SK-N-SH (cell line): ENCODE results near the gene SMYD3. TPM values are rescaled to one million over a fixed set of nuclear protein-coding genes. Genes with fewer than 3 reads are reported as not detected.

Source experiments
- CTCF ChIA-PET: fragments of 300-600, 350-600 bp; formaldehyde crosslinking; extraction: SDS; loops from one replicate; lab custom pipeline; 2021; lab: Yijun Ruan, JAX
- POLR2A ChIA-PET: fragments of 350-600 bp; sonication (Branson Sonifier 250); formaldehyde crosslinking; extraction: SDS; loops from one replicate; lab custom pipeline; 2020; ENCODE audit warnings: antibody characterized with exemption, inconsistent platforms; lab: Yijun Ruan, JAX
- DNase-seq: peaks from one replicate; pipeline ENCODE4 v3.0.0; 2012
- H2AFZ ChIP-seq: fragments of 200-600 bp; sonication (generic); 2 replicates; pipeline ENCODE4 v1.8.1; 2016; ENCODE audit warnings: antibody characterized with exemption, mild to moderate bottlenecking, low read depth
- H3F3A ChIP-seq: fragments of 200-600 bp; sonication (generic); replicated peaks from 2 replicates; pipeline ENCODE3; 2016; ENCODE audit warnings: antibody characterized with exemption, mild to moderate bottlenecking; ENCODE audit not compliant: insufficient read depth
- H3K27ac ChIP-seq, 2 experiments: fragments of 200-500 bp in 1 of 2; fragments of 200-600 bp in 1 of 2; sonication (Bioruptor generic) in 1 of 2; sonication (generic), shearing (Covaris generic) in 1 of 2; 2 replicates each; pipeline versions ENCODE4 v1.5.1 to v1.6.1; 2014 to 2016; ENCODE audit warnings: low read depth in 2 of 2, inconsistent platforms in 1 of 2, low read length in 1 of 2, mild to moderate bottlenecking in 1 of 2, mixed read lengths in 1 of 2
- H3K27me3 ChIP-seq: fragments of 200-600 bp; sonication (generic), shearing (Covaris generic); 2 replicates; pipeline ENCODE4 v1.6.1; 2016; ENCODE audit warnings: mixed run types; ENCODE audit not compliant: insufficient read depth
- H3K36me3 ChIP-seq, 2 experiments: fragments of 200-500 bp in 1 of 2; fragments of 200-600 bp in 1 of 2; sonication (Bioruptor generic) in 1 of 2; sonication (generic) in 1 of 2; replicated peaks in 1 of 2; 2 replicates each; pipeline versions ENCODE3 to v1.5.1; 2014 to 2016; ENCODE audit warnings: low read length in 1 of 2, mild to moderate bottlenecking in 1 of 2; ENCODE audit not compliant: insufficient read depth in 2 of 2, control insufficient read depth in 1 of 2
- H3K4me1 ChIP-seq, 2 experiments: fragments of 200-500 bp in 1 of 2; fragments of 200-600 bp in 1 of 2; sonication (Bioruptor generic) in 1 of 2; sonication (generic), shearing (Covaris generic) in 1 of 2; 2 replicates each; pipeline versions ENCODE4 v1.5.1 to v1.6.1; 2014 to 2016; ENCODE audit warnings: low read depth in 1 of 2, low read length in 1 of 2, mixed run types in 1 of 2; ENCODE audit not compliant: insufficient read depth in 2 of 2, control insufficient read depth in 1 of 2
- H3K4me2 ChIP-seq: fragments of 200-600 bp; sonication (generic), shearing (Covaris generic); 2 replicates; pipeline ENCODE4 v1.6.1; 2017; ENCODE audit warnings: mixed run types
- H3K4me3 ChIP-seq, 2 experiments: fragments of 200-500 bp in 1 of 2; fragments of 200-600 bp in 1 of 2; sonication (Bioruptor generic) in 1 of 2; sonication (generic), shearing (Covaris generic) in 1 of 2; 2 replicates each; pipeline versions ENCODE4 v1.5.1 to v1.8.1; 2014 to 2016; ENCODE audit warnings: low read depth in 2 of 2, inconsistent platforms in 1 of 2, low read length in 1 of 2, mild to moderate bottlenecking in 1 of 2, mixed read lengths in 1 of 2, moderate library complexity in 1 of 2
- H3K79me2 ChIP-seq: fragments of 200-600 bp; sonication (generic); 2 replicates; pipeline ENCODE4 v1.8.1; 2017; ENCODE audit warnings: mild to moderate bottlenecking; ENCODE audit not compliant: insufficient read depth
- H3K9ac ChIP-seq: fragments of 200-600 bp; sonication (generic); 2 replicates; pipeline ENCODE4 v1.6.1; 2017; ENCODE audit warnings: mixed run types
- H3K9me2 ChIP-seq: fragments of 200-600 bp; sonication (generic); 2 replicates; pipeline ENCODE4 v1.6.1; 2017; ENCODE audit warnings: mixed run types
- H3K9me3 ChIP-seq: fragments of 200-600 bp; sonication (generic); 2 replicates; pipeline ENCODE4 v1.6.1; 2017; ENCODE audit warnings: mixed run types, mild to moderate bottlenecking, moderate library complexity
- H4K20me1 ChIP-seq: fragments of 200-600 bp; sonication (generic); 2 replicates; pipeline ENCODE4 v1.6.1; 2017; ENCODE audit warnings: mild to moderate bottlenecking, mixed run types; ENCODE audit not compliant: insufficient read depth
- EP300 ChIP-seq, 2 experiments: IDR thresholded peaks; 2 replicates each; pipeline versions ENCODE4 v1.4.0 to v1.6.1; 2012; ENCODE audit warnings: borderline replicate concordance in 1 of 2, low read depth in 1 of 2, low read length in 1 of 2
- FOSL2 ChIP-seq: IDR thresholded peaks from 2 replicates; pipeline ENCODE4 v1.4.0; 2012; ENCODE audit warnings: low read depth, mild to moderate bottlenecking, moderate library complexity, borderline replicate concordance
- FOXM1 ChIP-seq: IDR thresholded peaks from 2 replicates; pipeline ENCODE4 v1.4.0; 2012; ENCODE audit warnings: low read depth, mild to moderate bottlenecking
- IRF3 ChIP-seq: fragments of 150-350 bp; IDR thresholded peaks from 2 replicates; pipeline ENCODE4 v1.6.1; 2016; ENCODE audit warnings: mild to moderate bottlenecking, low read depth, low read length
- JUND ChIP-seq: IDR thresholded peaks from 2 replicates; pipeline ENCODE4 v1.4.0; 2012
- MEF2A ChIP-seq: IDR thresholded peaks from 2 replicates; pipeline ENCODE4 v1.4.0; 2012; ENCODE audit warnings: low read depth, borderline replicate concordance
- MXI1 ChIP-seq: IDR thresholded peaks from 2 replicates; pipeline ENCODE4 v1.6.1; 2012; ENCODE audit warnings: mild to moderate bottlenecking, low read depth, low read length, improper control_type of control experiment
- NFIC ChIP-seq: IDR thresholded peaks from 2 replicates; pipeline ENCODE4 v1.4.0; 2012; ENCODE audit warnings: borderline replicate concordance
- PBX3 ChIP-seq: IDR thresholded peaks from 2 replicates; pipeline ENCODE4; 2012
- POLR2AphosphoS5 ChIP-seq: IDR thresholded peaks from 2 replicates; pipeline ENCODE4 v1.6.1; 2012; ENCODE audit warnings: low read depth, low read length
- RCOR1 ChIP-seq: fragments of 150-350 bp; IDR thresholded peaks from 2 replicates; pipeline ENCODE4 v1.6.1; 2017; ENCODE audit warnings: antibody characterized with exemption, low read length
- REST ChIP-seq: IDR thresholded peaks from 2 replicates; pipeline ENCODE4 v1.6.1; 2012; ENCODE audit warnings: mild to moderate bottlenecking, low read depth, low read length, moderate library complexity
- RXRA ChIP-seq: IDR thresholded peaks from 2 replicates; pipeline ENCODE4 v1.4.0; 2012; ENCODE audit warnings: low read depth, mild to moderate bottlenecking, borderline replicate concordance
- YY1 ChIP-seq: IDR thresholded peaks from 2 replicates; pipeline ENCODE4 v1.4.0; 2012; ENCODE audit warnings: low read depth, mild to moderate bottlenecking
- ZBTB33 ChIP-seq: IDR thresholded peaks from 2 replicates; pipeline ENCODE4 v1.4.0; 2012; ENCODE audit warnings: low read depth, borderline replicate concordance
- WGBS: methylation state at CpG from one replicate; pipeline ENCODE4 v1.1.6; 2017; ENCODE audit warnings: low lambda C conversion rate; 5-methylcytosine and 5-hydroxymethylcytosine counted together
- polyA plus RNA-seq, 3 experiments: library from polyadenylated mRNA; depleted of rRNA; stranded (reverse); fragments of >200 nt; gene quantifications; 2 replicates each; pipeline ENCODE4 v1.2.3, GENCODE V29; 2012

The SMYD3 gene
- polyA plus RNA-seq, 1 of the 3 experiments (the other 2 are of a cell fraction) = 31.4 TPM

GRCh38 chr1:246008363-246008831 is 498.7 kb downstream of the SMYD3 start:
- H3K4me3 ChIP-seq = no peak overlapping the region
- 92% methylated on average over 10 of the region's 10 CpGs for WGBS
- H3K27me3 ChIP-seq = no peaks in the 10 kb centered on the region
- CTCF ChIA-PET = interaction anchor here (4.2 kb wide), 1 partner anchor 855 kb away, joined by 24 read pairs; the partner anchor contains the start of gene KIF26B
- no peaks in the 10 kb centered on the region for H3K9me2 ChIP-seq
- TF ChIP-seq FOSL2 (no peak), IRF3 (no peak), REST (no peak), FOXM1 (no peak), PBX3 (no peak), NFIC (no peak)
- no peaks in the 10 kb centered on the region for H4K20me1 ChIP-seq
- POLR2A ChIA-PET = no interaction called here
- H3K4me1 ChIP-seq = peaks cover 5 to 15% of the 10 kb centered on the region in 2 experiments; a peak in 3 of 4 replicates
- H3K4me2 ChIP-seq = no peak overlapping the region
- H3K9me3 ChIP-seq = no peaks in the 10 kb centered on the region
- no peaks in the 10 kb centered on the region for H3K79me2 ChIP-seq
- DNase-seq = no peak
- H2AFZ ChIP-seq = no peak overlapping the region
- no peaks in the 10 kb centered on the region for H3K36me3 ChIP-seq
- H3K27ac ChIP-seq = no peak overlapping the region
- H3K9ac ChIP-seq = no peak overlapping the region
- peaks cover 14% of the 10 kb centered on the region for H3F3A ChIP-seq

GRCh38 chr1:246005067-246005466 is 502.0 kb downstream of the SMYD3 start:
- Histone ChIP-seq H3K79me2 (no peaks in the 10 kb centered on the region), H3K9me3 (no peaks in the 10 kb centered on the region), H3K9ac (no peak overlapping the region), H4K20me1 (no peaks in the 10 kb centered on the region), H3K9me2 (no peaks in the 10 kb centered on the region), H3K4me2 (peak overlapping the region; percentile 5; the same call in 1 of the 2 replicates), H3K36me3 (no peaks in the 10 kb centered on the region), H3K27me3 (no peaks in the 10 kb centered on the region), H2AFZ (no peak overlapping the region), H3K27ac (peak overlapping the region; percentile 78 to 92), H3F3A (peaks cover 14% of the 10 kb centered on the region), H3K4me3 (no peak overlapping the region), H3K4me1 (peaks cover 5 to 21% of the 10 kb centered on the region in 2 experiments; a peak in 3 of 4 replicates)
- no peak for DNase-seq
- ChIA-PET CTCF (interaction anchor here (1.6 to 5.6 kb wide), 3 partner anchors 446 to 852 kb away, joined by 3 to 83 read pairs (median 7); partner anchors contain the start of gene KIF26B), POLR2A (interaction anchor here (1.9 kb wide), 1 partner anchor 851 kb away, joined by 4 read pairs; no protein-coding TSS in a partner anchor)
- WGBS = 40% methylated on average over 3 of the region's 3 CpGs
- peak; percentile 91 for TF ChIP-seq RXRA
- peak; percentile 64 to 94; a peak in 3 of 4 replicates for TF ChIP-seq EP300 (IDR thresholded peaks at IDR 0.05; ENCODE audit: borderline replicate concordance in 1 of 2, low read depth in 1 of 2, low read length in 1 of 2)
- TF ChIP-seq POLR2AphosphoS5 = peak; percentile 75; the same call in 1 of the 2 replicates
- TF ChIP-seq ZBTB33 = peak; percentile 78; the same call in 1 of the 2 replicates
- no peak for TF ChIP-seq RCOR1
- TF ChIP-seq FOXM1 = peak; percentile 78; the same call in 1 of the 2 replicates
- TF ChIP-seq NFIC = peak; percentile 97
- TF ChIP-seq YY1 = no peak; the same call in 1 of the 2 replicates
- TF ChIP-seq MXI1 = no peak
- peak; percentile 93 for TF ChIP-seq FOSL2
- TF ChIP-seq PBX3 = peak; percentile 88
- peak; percentile 94 for TF ChIP-seq JUND
- TF ChIP-seq MEF2A = peak; percentile 87
